ENCODE measurements around the gene CCR7. TPM values are rescaled to one million over a fixed set of nuclear protein-coding genes. Genes with fewer than 3 reads are reported as not detected.

Gene CCR7
- total RNA-seq, 1 donor from 2014 or later: 166 TPM

- Mint-ChIP-seq H3K4me1 (ENCODE audit: low read depth) (peaks cover 59% of the 10 kb centered on the region), H3K27ac (peak overlapping the region; percentile 99), H3K27me3 (ENCODE audit: insufficient read depth) (peaks cover 2% of the 10 kb centered on the region), H3K36me3 (ENCODE audit: low read depth) (peaks cover 47% of the 10 kb centered on the region), H3K9me3 (peaks cover 3% of the 10 kb centered on the region), H3K4me3 (peak overlapping the region; percentile 90)
- DNase-seq (ENCODE audit: low spot score): peak; percentile 59
- intact Hi-C loops (cut with micrococcal nuclease): loop anchor here (10.0 kb wide), 2 partner anchors 790 to 1860 kb away; partner anchors contain the start of gene MLLT6
Measured at GRCh38 chr17:40564195-40564882, 933 bp downstream of the CCR7 start.

- peaks cover 66% of the 10 kb centered on the region for H3K4me1 Mint-ChIP-seq (ENCODE audit: low read depth)
- peaks cover 3% of the 10 kb centered on the region for H3K9me3 Mint-ChIP-seq
- intact Hi-C loops (cut with micrococcal nuclease): loop anchor here (1.0 to 10.0 kb wide), 9 partner anchors 14 to 1859 kb away; partner anchors contain the start of gene MLLT6
- H3K27ac Mint-ChIP-seq: peak overlapping the region; percentile 99
- peaks cover 2% of the 10 kb centered on the region for H3K27me3 Mint-ChIP-seq (ENCODE audit: insufficient read depth)
- H3K4me3 Mint-ChIP-seq: peak overlapping the region; percentile 90
- peak; percentile 41 for DNase-seq (ENCODE audit: low spot score)
- H3K36me3 Mint-ChIP-seq (ENCODE audit: low read depth): peaks cover 56% of the 10 kb centered on the region
Measured at GRCh38 chr17:40563220-40564052, 1.8 kb downstream of the CCR7 start.

GRCh38 chr17:40562838-40563219 lies 2.4 kb downstream of the CCR7 start:
- no peak for DNase-seq (ENCODE audit: low spot score)
- Mint-ChIP-seq H3K4me3 (peak overlapping the region; percentile 90), H3K9me3 (peaks cover 2% of the 10 kb centered on the region), H3K4me1 (ENCODE audit: low read depth) (peaks cover 71% of the 10 kb centered on the region), H3K36me3 (ENCODE audit: low read depth) (peaks cover 58% of the 10 kb centered on the region), H3K27ac (peak overlapping the region; percentile 99), H3K27me3 (ENCODE audit: insufficient read depth) (peaks cover 2% of the 10 kb centered on the region)
- intact Hi-C loops (cut with micrococcal nuclease): loop anchor here (1.0 to 10.0 kb wide), 9 partner anchors 14 to 1858 kb away; partner anchors contain the start of gene MLLT6

- Mint-ChIP-seq H3K4me1 (ENCODE audit: low read depth) (peaks cover 78% of the 10 kb centered on the region), H3K36me3 (ENCODE audit: low read depth) (peaks cover 64% of the 10 kb centered on the region), H3K4me3 (peak overlapping the region; percentile 90), H3K27me3 (ENCODE audit: insufficient read depth) (peaks cover 2% of the 10 kb centered on the region), H3K9me3 (no peaks in the 10 kb centered on the region), H3K27ac (peak overlapping the region; percentile 99)
- intact Hi-C loops (cut with micrococcal nuclease): loop anchor here (1.0 to 10.0 kb wide), 6 partner anchors 31 to 1857 kb away; partner anchors contain the start of gene MLLT6
- DNase-seq (ENCODE audit: low spot score): peak; percentile 67
Measured at GRCh38 chr17:40561871-40562611, 3.2 kb downstream of the CCR7 start.

- Mint-ChIP-seq H3K36me3 (ENCODE audit: low read depth) (peaks cover 70% of the 10 kb centered on the region), H3K27me3 (ENCODE audit: insufficient read depth) (peaks cover 2% of the 10 kb centered on the region), H3K27ac (peak overlapping the region; percentile 99), H3K4me1 (ENCODE audit: low read depth) (peaks cover 83% of the 10 kb centered on the region), H3K9me3 (no peaks in the 10 kb centered on the region), H3K4me3 (peak overlapping the region; percentile 90)
- DNase-seq (ENCODE audit: low spot score): no peak
- intact Hi-C loops (cut with micrococcal nuclease): loop anchor here (1.0 to 10.0 kb wide), 5 partner anchors 30 to 1857 kb away; partner anchors contain the start of gene MLLT6
Measured at GRCh38 chr17:40561294-40561870, 3.9 kb downstream of the CCR7 start.

- H3K4me3 Mint-ChIP-seq: peak overlapping the region; percentile 90
- H3K27me3 Mint-ChIP-seq (ENCODE audit: insufficient read depth): peaks cover 2% of the 10 kb centered on the region
- intact Hi-C loops (cut with micrococcal nuclease): loop anchor here (1.0 to 10.0 kb wide), 13 partner anchors 9 to 1856 kb away; partner anchors contain the start of genes MLLT6 and TOP2A
- H3K27ac Mint-ChIP-seq: peak overlapping the region; percentile 99
- peak; percentile 80 for DNase-seq (ENCODE audit: low spot score)
- peaks cover 83% of the 10 kb centered on the region for H3K4me1 Mint-ChIP-seq (ENCODE audit: low read depth)
- peaks cover 76% of the 10 kb centered on the region for H3K36me3 Mint-ChIP-seq (ENCODE audit: low read depth)
- no peaks in the 10 kb centered on the region for H3K9me3 Mint-ChIP-seq
Measured at GRCh38 chr17:40560592-40561293, 4.5 kb downstream of the CCR7 start.

- peak overlapping the region; percentile 90 for H3K4me3 Mint-ChIP-seq
- no peaks in the 10 kb centered on the region for H3K9me3 Mint-ChIP-seq
- H3K4me1 Mint-ChIP-seq (ENCODE audit: low read depth): peaks cover 89% of the 10 kb centered on the region
- H3K36me3 Mint-ChIP-seq (ENCODE audit: low read depth): peaks cover 81% of the 10 kb centered on the region
- intact Hi-C loops (cut with micrococcal nuclease): loop anchor here (1.0 to 10.0 kb wide), 10 partner anchors 9 to 1855 kb away; partner anchors contain the start of genes MLLT6 and TOP2A
- peaks cover 2% of the 10 kb centered on the region for H3K27me3 Mint-ChIP-seq (ENCODE audit: insufficient read depth)
- peak overlapping the region; percentile 99 for H3K27ac Mint-ChIP-seq
- DNase-seq (ENCODE audit: low spot score): peak; percentile 74
Measured at GRCh38 chr17:40559954-40560591, 5.2 kb downstream of the CCR7 start.

GRCh38 chr17:40559564-40559916 lies 5.7 kb downstream of the CCR7 start:
- DNase-seq (ENCODE audit: low spot score): no peak
- Mint-ChIP-seq H3K4me1 (ENCODE audit: low read depth) (peaks cover 93% of the 10 kb centered on the region), H3K27ac (peak overlapping the region; percentile 99), H3K9me3 (no peaks in the 10 kb centered on the region), H3K4me3 (peak overlapping the region; percentile 90), H3K36me3 (ENCODE audit: low read depth) (peaks cover 84% of the 10 kb centered on the region), H3K27me3 (ENCODE audit: insufficient read depth) (peaks cover 2% of the 10 kb centered on the region)
- intact Hi-C loops (cut with micrococcal nuclease): no loop called here

GRCh38 chr17:40558890-40559563 lies 6.2 kb downstream of the CCR7 start:
- Mint-ChIP-seq H3K4me3 (peak overlapping the region; percentile 90), H3K4me1 (ENCODE audit: low read depth) (peaks cover 93% of the 10 kb centered on the region), H3K27me3 (ENCODE audit: insufficient read depth) (no peaks in the 10 kb centered on the region), H3K27ac (peak overlapping the region; percentile 99), H3K9me3 (no peaks in the 10 kb centered on the region), H3K36me3 (ENCODE audit: low read depth) (peaks cover 84% of the 10 kb centered on the region)
- intact Hi-C loops (cut with micrococcal nuclease): no loop called here
- no peak for DNase-seq (ENCODE audit: low spot score)

- intact Hi-C loops (cut with micrococcal nuclease): no loop called here
Measured at GRCh38 chr17:40558300-40558889, 6.9 kb downstream of the CCR7 start.

More at GRCh38 chr17:40558300-40558889, 6.9 kb downstream of the CCR7 start:
- H3K36me3 Mint-ChIP-seq (ENCODE audit: low read depth): peaks cover 84% of the 10 kb centered on the region
- H3K27me3 Mint-ChIP-seq (ENCODE audit: insufficient read depth): no peaks in the 10 kb centered on the region
- H3K27ac Mint-ChIP-seq: peak overlapping the region; percentile 69
- no peak for DNase-seq (ENCODE audit: low spot score)
- no peaks in the 10 kb centered on the region for H3K9me3 Mint-ChIP-seq
- peak overlapping the region; percentile 31 for H3K4me3 Mint-ChIP-seq
- peaks cover 93% of the 10 kb centered on the region for H3K4me1 Mint-ChIP-seq (ENCODE audit: low read depth)

Data from activated T-helper 1 cell treated with anti-CD3 and anti-CD28 coated beads, Interleukin-12 subunit alpha, Interleukin-12 subunit beta, Interleukin-2, Interleukin-4 antibody, amounts not matched to agents 30 ng/mL and 10 ng/mL and 1 ng/mL, durations not matched to agents 14 hours and 24 hours and 36 hours (primary cell).